ENCODE measurements around the gene ERP27.

The ERP27 gene
- 6.1 to 14.8 (median 11.3) reads per million in 4 experiments for total RNA-seq

GRCh38 chr12:14938301-14938700 is at the start of gene ERP27:
Gene ERP27, minus strand, starts transcription at chr12:14938537. Its CDS starts 29 bp downstream, at chr12:14938508.
- no peak for DNase-seq

- DNase-seq = no peak
These were observed 49.7 kb upstream of the ERP27 start for GRCh38 chr12:14988035-14988434.

GRCh38 chr12:14986449-14986848 is 48.1 kb upstream of the ERP27 start:
- DNase-seq = no peak

GRCh38 chr12:14984766-14985285 is 46.5 kb upstream of the ERP27 start:
- no peak for DNase-seq

- no peak for DNase-seq
These were observed 45.7 kb upstream of the ERP27 start for GRCh38 chr12:14984036-14984435.

GRCh38 chr12:14982991-14983390 is 44.7 kb upstream of the ERP27 start:
- DNase-seq = no peak

GRCh38 chr12:14982562-14982961 is 44.2 kb upstream of the ERP27 start:
- no peak for DNase-seq

GRCh38 chr12:14981049-14981448 is 42.7 kb upstream of the ERP27 start:
- no peak for DNase-seq

- no peak for DNase-seq
These were observed 41.1 kb upstream of the ERP27 start for GRCh38 chr12:14979468-14979867.

- DNase-seq = no peak
These were observed 38.3 kb upstream of the ERP27 start for GRCh38 chr12:14976658-14977057.

- DNase-seq = no peak
These were observed 37.1 kb upstream of the ERP27 start for GRCh38 chr12:14975457-14975856.

GRCh38 chr12:14974633-14975032 is 36.3 kb upstream of the ERP27 start:
- DNase-seq = no peak

GRCh38 chr12:14972816-14973215 is 34.5 kb upstream of the ERP27 start, which contains the start of gene PDE6H:
Gene PDE6H, plus strand, starts transcription at chr12:14973042. Its CDS starts 4,971 bp downstream, at chr12:14978013.
- DNase-seq = no peak

- DNase-seq = no peak
These were observed 32.1 kb upstream of the ERP27 start for GRCh38 chr12:14970473-14970872.

- DNase-seq = no peak
These were observed 30.1 kb upstream of the ERP27 start for GRCh38 chr12:14968478-14968877.

GRCh38 chr12:14965221-14965620 is 26.9 kb upstream of the ERP27 start:
- no peak for DNase-seq

- DNase-seq = no peak
These were observed 26.1 kb upstream of the ERP27 start for GRCh38 chr12:14964406-14964805.

GRCh38 chr12:14963520-14963919 is 25.2 kb upstream of the ERP27 start:
- DNase-seq = no peak

GRCh38 chr12:14962797-14963196 is 24.5 kb upstream of the ERP27 start:
- DNase-seq = no peak

GRCh38 chr12:14962153-14962539 is 23.8 kb upstream of the ERP27 start:
- no peak for DNase-seq

- peak; percentile 67 for DNase-seq
These were observed 23.3 kb upstream of the ERP27 start, which contains the start of gene ARHGDIB for GRCh38 chr12:14961466-14962152. Gene ARHGDIB, minus strand, starts transcription at chr12:14961601. Its CDS starts 10,889 bp downstream, at chr12:14950712.

- DNase-seq = no peak
These were observed 22.5 kb upstream of the ERP27 start for GRCh38 chr12:14960548-14961465.

- no peak for DNase-seq
These were observed 21.7 kb upstream of the ERP27 start for GRCh38 chr12:14959916-14960496.
